ENCODE data around the gene IL12B.

Gene IL12B

DNA sequence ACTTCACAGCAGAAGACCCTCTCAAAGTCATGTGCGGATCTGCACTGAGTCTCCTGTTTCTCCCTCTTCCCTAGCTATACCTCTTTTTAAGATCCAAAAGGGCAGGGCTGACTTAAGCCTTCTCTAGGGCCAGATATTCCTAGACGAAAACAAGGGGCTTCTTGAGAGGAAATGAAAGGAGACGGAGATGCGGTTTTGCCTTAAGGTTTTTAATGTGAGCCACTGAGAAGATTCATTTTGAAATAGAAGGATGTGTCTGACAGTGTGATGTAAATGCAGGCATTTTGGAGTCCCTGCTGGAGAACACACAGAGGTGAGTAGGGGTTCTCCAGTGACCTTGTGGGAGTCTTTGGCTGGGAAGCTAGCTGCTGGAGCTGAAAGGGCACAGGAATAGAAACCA lies 15.6 kb upstream of the IL12B start:
- DNase-seq (ENCODE audit: low spot score): no peak
- in situ Hi-C loops (cut with MboI; ENCODE audit: low sequenced_read_pairs, unreplicated experiment): no loop called here
- TF ChIP-seq CTCF (IDR thresholded peaks at IDR 0.05; ENCODE audit: borderline replicate concordance, control extremely low read depth, extremely low read depth, insufficient read depth, missing control alignments): no peak

DNA sequence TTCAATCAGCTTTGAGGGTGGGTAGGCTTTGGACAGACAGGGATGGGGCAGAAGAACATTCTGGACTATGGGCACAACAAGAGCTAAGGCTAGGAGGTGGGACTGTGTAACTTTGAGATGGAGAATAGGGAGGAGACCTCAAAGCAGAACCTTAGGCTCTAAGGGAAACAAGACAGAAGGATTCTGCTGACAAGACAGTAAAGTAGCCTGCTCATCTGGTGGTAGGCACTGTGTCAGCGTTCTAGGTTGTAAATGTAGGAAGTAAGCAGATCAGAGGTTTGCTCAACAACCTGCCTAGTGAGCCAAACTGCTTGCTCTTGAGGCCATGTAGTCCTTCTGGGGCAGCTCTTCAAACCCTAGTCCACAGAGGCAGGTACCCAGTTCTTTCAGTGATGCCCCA lies 15.0 kb upstream of the IL12B start:
- DNase-seq (ENCODE audit: low spot score): no peak
- in situ Hi-C loops (cut with MboI; ENCODE audit: low sequenced_read_pairs, unreplicated experiment): no loop called here
- no peak for TF ChIP-seq CTCF (IDR thresholded peaks at IDR 0.05; ENCODE audit: borderline replicate concordance, control extremely low read depth, extremely low read depth, insufficient read depth, missing control alignments)

GRCh38 chr5:159343295-159344094 lies 13.2 kb upstream of the IL12B start:
- in situ Hi-C loops (cut with MboI; ENCODE audit: low sequenced_read_pairs, unreplicated experiment): no loop called here
- no peak for TF ChIP-seq CTCF (IDR thresholded peaks at IDR 0.05; ENCODE audit: borderline replicate concordance, control extremely low read depth, extremely low read depth, insufficient read depth, missing control alignments)
- DNase-seq (ENCODE audit: low spot score): no peak

DNA sequence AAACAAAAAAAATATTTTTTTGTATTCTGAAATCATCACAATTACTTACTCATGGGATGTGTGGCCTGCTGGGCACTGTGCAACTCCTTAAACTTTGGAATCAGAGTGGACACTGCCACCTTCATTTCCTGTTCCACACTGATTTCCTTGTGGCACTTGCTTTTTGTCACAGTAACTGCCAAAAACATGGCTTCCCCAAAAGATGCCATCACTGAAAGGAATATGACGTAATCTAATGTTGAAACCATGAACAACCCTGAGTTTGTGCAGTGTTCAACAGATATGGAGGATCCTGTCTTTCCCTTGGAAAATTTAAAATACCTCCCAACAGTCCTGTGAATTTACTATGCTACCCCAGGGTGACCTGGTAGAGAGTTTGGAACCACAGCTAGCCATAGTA lies 12.6 kb upstream of the IL12B start:
- no peak for DNase-seq (ENCODE audit: low spot score)
- in situ Hi-C loops (cut with MboI; ENCODE audit: low sequenced_read_pairs, unreplicated experiment): no loop called here
- no peak for TF ChIP-seq CTCF (IDR thresholded peaks at IDR 0.05; ENCODE audit: borderline replicate concordance, control extremely low read depth, extremely low read depth, insufficient read depth, missing control alignments)

DNA sequence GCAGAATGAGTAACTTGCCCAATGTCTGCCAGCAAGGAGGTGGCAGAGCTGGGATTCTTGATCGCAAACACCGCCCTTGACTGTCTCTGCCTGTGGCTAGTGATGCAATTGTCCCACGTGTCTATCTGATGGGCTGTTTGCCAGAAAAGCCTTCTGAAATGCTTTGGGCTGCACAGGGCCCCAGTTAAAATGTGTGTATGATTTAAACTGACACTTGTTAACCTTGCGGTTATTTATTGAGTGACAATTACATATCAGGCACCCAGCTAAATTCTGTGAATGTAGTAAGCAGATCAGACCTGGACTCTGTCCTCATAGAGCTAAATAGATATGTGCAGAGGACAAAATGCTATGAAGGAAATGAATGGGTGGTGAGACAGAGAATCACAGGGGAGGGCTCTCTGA lies 11.6 kb upstream of the IL12B start:
- in situ Hi-C loops (cut with MboI; ENCODE audit: low sequenced_read_pairs, unreplicated experiment): no loop called here
- TF ChIP-seq CTCF (IDR thresholded peaks at IDR 0.05; ENCODE audit: borderline replicate concordance, control extremely low read depth, extremely low read depth, insufficient read depth, missing control alignments): no peak
- DNase-seq (ENCODE audit: low spot score): no peak

DNA sequence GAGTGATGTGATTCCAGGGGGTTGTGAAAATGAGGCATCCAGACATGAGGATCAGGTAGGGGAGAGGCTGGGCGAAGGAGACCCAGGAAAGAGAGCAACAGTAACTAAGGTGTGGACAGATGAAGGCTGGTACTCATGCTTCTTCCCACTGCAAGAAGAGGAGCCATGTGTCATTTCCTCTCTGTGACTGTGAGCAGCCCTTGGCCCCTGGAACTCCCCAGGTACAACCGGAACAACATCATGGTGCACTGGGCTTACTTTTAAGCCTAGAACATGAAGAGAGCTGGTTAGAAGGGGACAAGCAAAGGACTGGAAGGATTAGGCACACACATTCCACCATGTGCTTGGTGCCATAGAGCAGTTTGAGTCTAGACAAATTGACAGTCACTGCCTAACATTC lies 10.9 kb upstream of the IL12B start:
- in situ Hi-C loops (cut with MboI; ENCODE audit: low sequenced_read_pairs, unreplicated experiment): no loop called here
- no peak for TF ChIP-seq CTCF (IDR thresholded peaks at IDR 0.05; ENCODE audit: borderline replicate concordance, control extremely low read depth, extremely low read depth, insufficient read depth, missing control alignments)
- DNase-seq (ENCODE audit: low spot score): no peak

Data from GM13976 (cell line).